Measurements from ENCODE around the gene TP53BP2.

GRCh38 chr1:223770621-223771315 is 75.0 kb downstream of the TP53BP2 start:
- TF ChIP-seq GATA3 (IDR thresholded peaks at IDR 0.05; ENCODE audit: low read depth, low read length) = no peak
- no peak for TF ChIP-seq GATA2 (IDR thresholded peaks at IDR 0.05; ENCODE audit: low read depth, low read length)

Data from SH-SY5Y (cell line).